Measurements from ENCODE around the gene MYO7B.

The MYO7B gene

DNA sequence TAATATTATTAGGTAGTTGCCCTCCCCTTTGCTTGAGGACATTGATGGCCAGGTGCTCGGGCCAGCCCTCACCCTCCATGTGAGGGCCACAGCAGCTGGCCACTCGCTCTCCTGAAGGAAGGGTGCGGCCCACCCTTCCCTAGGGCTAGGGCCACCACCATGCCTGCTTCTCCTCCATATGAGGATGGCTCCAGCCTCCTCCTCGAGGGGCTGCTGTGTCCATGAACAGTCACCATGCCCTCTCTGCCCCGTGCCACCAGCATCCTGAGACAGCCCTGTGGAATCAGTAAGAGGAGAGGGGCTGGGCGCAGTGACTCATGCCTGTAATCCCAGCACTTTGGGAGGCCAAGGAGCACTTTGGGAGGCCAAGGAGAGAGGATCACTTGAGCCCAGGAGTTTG lies 112.8 kb downstream of the MYO7B start:
- DNase-seq (ENCODE audit: low read depth, low spot score), result no peak

DNA sequence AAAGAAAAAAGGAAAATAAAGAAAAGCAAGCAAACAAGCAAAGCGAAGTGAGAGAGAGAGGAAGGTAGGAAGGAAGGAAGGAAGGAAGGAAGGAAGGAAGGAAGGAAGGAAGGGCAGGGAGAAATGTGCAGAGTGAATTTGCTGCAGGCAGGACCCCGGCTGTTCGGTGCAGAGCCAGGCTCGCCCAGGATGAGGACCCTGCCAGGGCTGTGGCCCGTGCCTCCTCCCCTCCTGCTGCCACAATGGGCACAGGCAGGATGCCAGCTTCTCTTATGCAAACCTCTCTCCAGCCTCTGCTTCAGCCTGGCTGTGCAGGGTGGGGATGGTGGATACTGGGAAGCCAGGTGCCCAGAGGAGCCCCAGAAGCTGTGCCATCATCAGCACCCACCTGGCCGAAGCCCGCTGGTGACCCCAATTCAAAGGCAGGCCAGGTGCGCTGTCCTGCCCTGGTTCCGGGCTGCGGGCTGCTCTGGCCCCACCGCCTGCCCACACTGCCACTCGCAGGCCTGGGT lies 113.7 kb downstream of the MYO7B start:
- DNase-seq (ENCODE audit: low read depth, low spot score), result peak; percentile 59

GRCh38 chr2:127649684-127650040 lies 114.2 kb downstream of the MYO7B start:
- peak; percentile 83 for DNase-seq (ENCODE audit: low read depth, low spot score)

DNA sequence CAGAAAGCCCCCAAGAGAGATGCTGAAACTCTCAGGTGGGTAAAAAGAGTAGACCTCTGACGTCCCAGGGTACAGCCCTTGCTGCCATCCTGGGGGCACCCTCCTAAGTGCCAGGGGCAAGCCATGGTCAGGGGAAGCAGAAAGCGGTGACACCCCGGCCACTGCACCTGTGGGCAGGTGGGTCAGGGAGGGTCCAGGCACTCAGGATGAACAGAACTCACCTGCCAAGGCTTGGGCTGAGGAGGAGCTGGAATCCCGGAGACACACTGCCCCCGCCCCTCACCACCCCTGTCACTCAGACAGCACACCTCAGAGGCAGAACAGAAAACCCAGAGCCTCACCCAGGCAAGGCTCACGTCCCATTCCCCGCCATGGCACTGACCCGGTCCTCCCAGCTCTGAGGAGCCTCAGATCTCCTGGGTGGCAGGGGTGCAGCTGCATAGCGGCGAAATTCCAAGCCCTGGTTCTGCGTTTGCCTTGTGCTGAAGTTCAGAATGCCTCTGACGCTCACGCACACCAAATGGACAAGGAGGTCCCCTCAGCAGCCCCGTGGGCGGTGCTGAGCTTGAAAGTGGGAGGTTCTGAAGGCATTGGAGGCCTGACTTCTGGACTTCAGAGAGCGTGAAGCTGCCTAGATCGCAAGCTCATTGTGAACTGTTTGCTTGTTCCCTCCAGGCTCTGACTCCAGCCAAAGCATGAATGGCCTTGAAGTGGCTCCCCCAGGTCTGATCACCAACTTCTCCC lies 114.7 kb downstream of the MYO7B start:
- DNase-seq (ENCODE audit: low read depth, low spot score), result no peak

GRCh38 chr2:127650785-127651380 lies 115.4 kb downstream of the MYO7B start:
- DNase-seq (ENCODE audit: low read depth, low spot score), result peak; percentile 79

DNA sequence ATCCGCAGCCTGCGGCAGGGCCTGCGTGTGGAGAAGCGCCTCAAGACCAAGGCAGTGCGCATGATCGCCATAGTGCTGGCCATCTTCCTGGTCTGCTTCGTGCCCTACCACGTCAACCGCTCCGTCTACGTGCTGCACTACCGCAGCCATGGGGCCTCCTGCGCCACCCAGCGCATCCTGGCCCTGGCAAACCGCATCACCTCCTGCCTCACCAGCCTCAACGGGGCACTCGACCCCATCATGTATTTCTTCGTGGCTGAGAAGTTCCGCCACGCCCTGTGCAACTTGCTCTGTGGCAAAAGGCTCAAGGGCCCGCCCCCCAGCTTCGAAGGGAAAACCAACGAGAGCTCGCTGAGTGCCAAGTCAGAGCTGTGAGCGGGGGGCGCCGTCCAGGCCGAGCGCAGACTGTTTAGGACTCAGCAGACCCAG lies 115.9 kb downstream of the MYO7B start:
- no peak for DNase-seq (ENCODE audit: low read depth, low spot score)

DNA sequence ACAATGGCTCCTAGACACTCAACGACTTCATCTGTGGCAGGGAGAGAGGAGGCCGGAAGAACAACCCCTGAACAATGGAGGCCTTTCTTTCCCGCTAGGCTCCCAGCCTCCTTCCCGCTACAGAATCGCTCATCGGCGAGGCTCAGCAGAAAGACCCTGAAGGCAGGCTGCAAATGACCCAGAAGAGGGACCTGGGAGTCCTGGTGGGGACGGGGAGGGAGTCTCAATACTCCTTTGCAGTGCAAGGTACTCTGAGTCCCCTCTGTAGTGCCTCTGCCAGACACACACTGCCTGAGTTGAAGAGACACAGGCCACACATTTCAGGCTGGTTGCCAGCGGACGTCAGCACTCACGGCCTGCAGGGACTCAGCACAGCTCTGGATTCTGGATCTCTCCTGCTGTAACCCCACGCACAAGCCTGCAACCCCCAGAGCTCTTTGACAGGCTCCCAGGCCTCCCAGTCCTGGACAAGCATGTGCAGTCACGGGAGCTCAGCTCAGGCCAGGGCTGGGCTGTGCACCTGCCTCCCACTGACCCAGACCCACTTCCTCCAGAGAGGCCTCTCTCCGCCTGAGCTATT lies 116.6 kb downstream of the MYO7B start:
- DNase-seq (ENCODE audit: low read depth, low spot score), result peak; percentile 51

DNA sequence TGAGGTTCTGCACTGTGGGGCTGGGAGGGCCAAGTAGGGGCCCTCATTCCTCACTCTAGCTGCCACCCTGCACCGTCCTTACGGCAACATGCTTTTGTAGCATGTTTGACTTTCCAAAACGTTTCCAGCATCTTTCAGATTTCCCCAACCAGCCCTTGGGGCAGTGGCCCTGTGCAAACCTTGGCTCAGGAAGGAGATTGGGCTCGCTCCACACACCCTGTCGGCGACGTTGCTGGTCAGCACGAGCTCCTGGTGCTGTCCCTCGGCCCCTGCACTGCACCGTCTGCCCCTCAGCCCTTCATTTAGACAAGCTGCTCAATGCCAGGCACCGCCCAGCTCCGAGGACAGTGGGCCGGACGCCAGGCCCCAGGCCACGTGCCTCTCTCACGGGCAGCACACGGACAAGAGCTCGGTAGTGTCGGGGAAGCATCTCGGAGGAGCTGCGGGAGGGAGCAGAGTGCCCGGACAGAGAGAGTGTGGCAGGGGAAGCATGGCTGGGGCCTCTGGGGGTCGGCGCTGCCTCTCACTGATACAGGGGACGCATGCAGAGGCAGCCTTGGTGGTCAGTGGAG lies 117.4 kb downstream of the MYO7B start:
- DNase-seq (ENCODE audit: low read depth, low spot score), result no peak

- no peak for DNase-seq (ENCODE audit: low read depth, low spot score)
Measured at GRCh38 chr2:127653421-127654083, 118.1 kb downstream of the MYO7B start.

GRCh38 chr2:127654084-127654837 lies 118.8 kb downstream of the MYO7B start:
- no peak for DNase-seq (ENCODE audit: low read depth, low spot score)

DNA sequence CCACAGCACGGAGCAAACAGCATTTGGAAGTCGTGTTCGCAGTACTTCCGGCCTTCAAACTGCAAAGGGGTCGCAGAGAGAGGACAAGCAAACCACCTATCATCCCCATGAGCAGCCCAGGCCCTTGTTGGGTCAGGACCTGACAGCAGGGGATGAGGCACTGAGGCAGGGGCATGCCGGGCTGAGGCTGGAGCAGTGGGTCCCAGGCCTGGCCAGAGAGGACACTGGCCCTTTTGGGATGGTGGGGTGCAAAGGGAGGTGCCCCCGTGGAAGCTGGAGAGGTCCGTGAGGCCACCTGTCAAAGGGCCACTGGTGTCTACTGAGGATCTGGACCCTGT lies 119.3 kb downstream of the MYO7B start:
- DNase-seq (ENCODE audit: low read depth, low spot score), result no peak

DNA sequence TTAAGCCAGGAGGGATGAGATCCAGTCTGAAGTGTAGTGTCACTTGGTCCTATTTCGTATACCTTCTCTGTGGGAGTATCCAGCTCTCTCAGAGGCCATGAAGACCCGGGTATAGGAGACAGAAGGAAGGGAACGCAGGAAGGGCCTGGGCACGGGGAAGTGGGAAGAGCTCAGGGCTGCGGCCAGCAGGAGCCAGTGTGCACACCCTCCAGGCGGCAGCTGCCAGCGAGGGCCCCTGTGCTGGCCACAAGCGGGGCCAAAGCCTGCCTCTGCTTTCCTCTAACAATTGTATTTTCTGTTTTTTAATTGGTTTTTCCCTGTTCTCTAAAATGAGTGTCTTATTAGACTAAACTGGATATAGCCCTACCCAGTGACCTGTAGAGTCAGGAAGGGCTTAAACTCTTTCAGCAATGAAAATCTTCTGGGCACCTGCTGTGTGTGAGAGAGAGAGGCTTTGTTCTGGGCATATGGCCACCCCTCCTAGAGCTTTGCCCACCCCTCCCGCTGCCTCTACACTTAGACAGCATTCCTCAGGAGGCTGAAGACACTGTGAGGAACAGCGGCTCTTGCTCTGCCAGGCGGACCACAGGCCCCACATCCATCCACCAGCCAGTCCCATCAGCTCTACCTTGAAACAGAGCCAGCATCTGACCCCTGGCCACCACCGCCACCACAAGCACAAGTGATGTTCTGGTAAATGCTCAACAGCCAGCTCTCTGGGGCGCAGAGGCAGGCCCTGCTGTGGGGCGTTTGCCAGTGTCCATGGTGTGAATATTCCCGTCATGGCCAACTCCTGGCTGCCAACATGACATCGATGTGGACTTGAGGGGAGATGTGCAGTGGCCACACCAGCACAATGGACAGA lies 120.0 kb downstream of the MYO7B start:
- no peak for DNase-seq (ENCODE audit: low read depth, low spot score)

GRCh38 chr2:127656569-127657231 lies 121.2 kb downstream of the MYO7B start:
- no peak for DNase-seq (ENCODE audit: low read depth, low spot score)

DNA sequence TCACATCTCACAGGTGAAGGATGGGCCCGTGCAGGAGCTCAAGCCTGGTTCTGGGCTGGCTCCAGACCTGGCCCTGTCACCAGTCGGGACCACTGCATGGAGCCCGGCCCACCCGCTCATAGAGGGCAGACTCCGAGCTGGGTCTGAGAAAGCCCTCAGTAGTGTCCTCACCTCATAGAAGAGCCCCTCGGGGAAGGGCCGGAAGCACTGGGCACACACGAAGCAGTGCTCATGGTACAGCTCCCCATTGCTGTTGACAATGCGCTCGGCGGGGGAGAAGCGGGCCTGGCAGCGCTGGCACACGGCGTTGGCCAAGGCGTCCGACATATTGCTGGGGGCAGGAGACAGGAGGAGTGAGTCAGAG lies 121.7 kb downstream of the MYO7B start:
- no peak for DNase-seq (ENCODE audit: low read depth, low spot score)

DNA sequence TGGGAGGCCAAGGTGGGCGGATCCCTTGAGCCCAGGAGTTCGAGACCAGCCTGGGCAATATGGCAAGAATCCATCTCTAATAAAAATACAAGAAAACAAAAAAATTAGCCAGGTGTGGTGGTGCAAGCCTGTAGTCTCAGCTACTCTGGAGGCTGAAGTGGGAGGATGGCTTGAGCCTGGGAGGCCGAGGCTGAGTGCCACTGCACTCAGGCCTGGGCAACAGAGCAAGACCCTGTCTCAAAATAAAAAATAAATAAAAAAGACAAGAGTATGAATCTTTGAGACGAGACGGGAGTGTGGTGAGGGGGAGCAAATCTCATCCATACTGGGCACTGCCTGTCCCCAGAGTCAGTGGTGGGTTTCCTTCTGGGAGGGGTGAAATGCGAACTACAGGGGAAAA lies 122.7 kb downstream of the MYO7B start:
- no peak for DNase-seq (ENCODE audit: low read depth, low spot score)

DNA sequence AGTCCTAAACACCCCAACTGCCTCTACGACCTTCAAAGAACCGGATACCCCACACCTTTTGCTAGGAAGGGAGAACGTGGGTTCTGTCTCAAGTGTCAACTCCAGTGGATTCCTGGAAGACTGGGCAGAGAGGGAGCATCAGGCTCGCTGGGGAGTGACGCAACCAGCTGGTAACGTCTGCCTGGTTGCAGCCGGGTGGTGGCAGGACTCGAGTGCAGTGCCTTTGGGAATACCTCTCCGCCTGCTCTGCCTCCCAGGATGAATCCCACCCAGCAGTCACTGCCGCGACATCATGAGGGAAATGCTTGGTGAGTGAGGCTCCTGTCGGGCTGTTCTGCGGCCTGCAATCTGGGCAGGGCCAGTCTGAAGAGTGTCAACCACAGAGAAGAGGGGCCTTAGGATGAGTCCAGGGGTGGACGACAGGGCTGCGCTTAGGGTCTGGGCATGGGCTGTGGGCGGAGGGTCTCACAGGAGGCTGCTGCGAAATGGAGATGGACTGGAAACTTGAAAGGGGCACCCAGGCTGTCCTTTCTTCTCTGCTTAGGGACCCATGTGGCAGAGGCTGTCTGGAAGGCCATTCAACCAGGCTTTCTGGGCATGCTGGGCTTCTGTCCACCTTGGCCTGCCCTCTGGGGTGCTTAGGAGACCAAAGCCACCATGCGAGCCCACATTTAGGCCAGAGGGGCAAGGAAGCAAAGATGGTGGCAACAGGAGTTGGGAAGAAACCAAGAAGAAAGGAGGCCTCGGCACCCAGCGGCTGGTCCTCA lies 123.3 kb downstream of the MYO7B start:
- no peak for DNase-seq (ENCODE audit: low read depth, low spot score)

DNA sequence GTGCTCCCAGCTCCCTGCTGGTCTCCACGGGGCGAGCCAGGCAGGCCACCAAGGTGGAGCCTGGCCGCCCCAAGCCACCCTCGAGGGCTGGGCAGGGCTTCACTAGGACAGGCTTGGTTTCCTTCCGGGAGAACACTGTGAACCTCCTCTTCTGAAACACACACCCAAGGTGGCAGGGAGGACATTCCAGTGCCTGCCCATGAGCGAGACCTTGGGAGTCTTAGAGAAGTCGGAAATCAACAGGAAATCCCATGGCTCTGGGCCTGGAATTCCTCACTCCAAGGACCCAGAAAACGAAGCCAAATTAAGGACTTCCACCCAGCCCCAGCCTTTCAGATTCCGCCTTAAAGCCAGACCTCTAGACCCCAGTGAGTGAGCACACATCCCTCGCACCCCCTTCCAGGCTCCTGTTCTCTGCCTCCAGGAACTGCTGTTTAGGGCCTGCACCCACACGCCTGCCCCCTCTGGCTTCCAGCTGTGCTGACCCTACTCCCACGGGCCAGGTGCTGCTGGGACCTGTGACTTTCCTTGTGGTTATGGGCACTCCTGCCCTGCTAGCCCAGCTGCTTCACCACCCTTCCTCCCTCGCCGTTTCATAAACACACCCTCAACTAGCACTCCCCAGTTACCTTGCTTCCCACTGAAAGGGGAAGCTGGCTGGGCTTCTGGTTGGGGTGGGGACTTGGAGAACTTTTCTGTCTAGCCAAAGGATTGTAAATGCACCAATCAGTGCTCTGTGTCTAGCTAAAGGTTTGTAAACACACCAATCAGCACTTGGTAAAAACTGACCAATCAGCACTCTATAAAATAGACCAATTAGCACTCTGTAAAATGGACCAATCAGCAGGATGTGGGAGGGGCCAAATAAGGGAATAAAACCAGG lies 124.2 kb downstream of the MYO7B start:
- DNase-seq (ENCODE audit: low read depth, low spot score), result no peak

GRCh38 chr2:127660291-127660578 lies 124.8 kb downstream of the MYO7B start:
- DNase-seq (ENCODE audit: low read depth, low spot score), result no peak
